Pancreas (tissue), 10 donors: ENCODE measurements around the gene PSMB2. TPM values are rescaled to one million over a fixed set of nuclear protein-coding genes. Genes with fewer than 3 reads are reported as not detected.

Source experiments
- ATAC-seq, 4 donors: fragments of 200-7000 bp; cut with Tn5 transposase; one replicate each; pipeline versions ENCODE4 v1.8.0 to v1.9.1; 2020; ENCODE audit warnings: mild to moderate bottlenecking in 4 of 4, moderate library complexity in 4 of 4
- DNase-seq, 6 donors: peaks; one replicate each; pipeline ENCODE4 v3.0.0-alpha.2; 2020
- FAIRE-seq: peaks from 2 replicates; lab custom pipeline; 2012; peaks lifted over from hg19 to GRCh38; lab: Jason Lieb, UNC
- H3K27ac ChIP-seq, 4 donors: fragments of 200-600 bp; sonication (generic); 1 replicate in 3 of 4; 2 replicates in 1 of 4; pipeline versions ENCODE4 v1.5.0 to v1.8.0; 2020
- H3K27me3 ChIP-seq, 4 donors: fragments of 200-600 bp; one replicate each; pipeline ENCODE4 v1.8.0; 2021
- H3K36me3 ChIP-seq, 3 donors: fragments of 200-600 bp; sonication (generic) in 1 of 3; one replicate each; pipeline versions ENCODE4 v1.5.0 to v1.8.0; 2020 to 2021
- H3K4me1 ChIP-seq, 3 donors: fragments of 200-600 bp; one replicate each; pipeline ENCODE4 v1.8.0; 2021
- H3K4me3 ChIP-seq, 4 donors: fragments of 200-600 bp; sonication (generic) in 2 of 4; one replicate each; pipeline versions ENCODE4 v1.5.0 to v1.8.0; 2020 to 2021
- H3K9me3 ChIP-seq, 4 donors: fragments of 200-600 bp; one replicate each; pipeline ENCODE4 v1.8.0; 2021
- WGBS, 2 donors: extraction: QIAGEN DNeasy Blood & Tissue Kit; methylation state at CpG; one replicate each; pipeline ENCODE4 v1.1.7; 2013; 5-methylcytosine and 5-hydroxymethylcytosine counted together
- intact Hi-C, 3 donors: fragments of 100-400 bp; cut with DNase I; formaldehyde crosslinking; loops; one replicate each; pipeline versions ENCODE4 v1.11.1 to v1.14.2; 2022
- polyA plus RNA-seq, 2 donors: library from polyadenylated mRNA; stranded (reverse); fragments of 200-250 nt; gene quantifications; one replicate each; pipeline ENCODE4 v1.2.3, GENCODE V29; 2013
- total RNA-seq, 6 donors: library from RNA; stranded (reverse); fragmentation: NEBNext Ultra II Directional in 4 of 6; extraction: Animal tissue kit (Norgen Biotek cat#: 25700) in 4 of 6; gene quantifications; one replicate each; pipeline versions ENCODE4 v1.2.1 to v1.2.4, GENCODE V29; 2021 to 2023
- TF ChIP-seq, protein P1 (sequence below), 4 donors: fragments of 200-600 bp; sonication (generic) in 3 of 4; IDR thresholded peaks; one replicate each; pipeline versions ENCODE4 v1.5.0 to v1.8.0; 2021; ENCODE audit warnings: antibody characterized with exemption in 4 of 4
- donor health status: healthy with polysubstance abuse.
- donor health status: DM: no; HTN: no; CAD: no; lungs with moderate emphysema.
- donor health status: DM: no; HTN: no; CAD: no.
- donor health status: control.
- donor health status: control.
- donor health status: Bipolar disorder and iron deficiency.
- donor health status: DM: yes; HTN: yes; CAD: no.
- donor health status: DM: no; HTN: no; CAD: no.
- donor health status: DM: no; HTN: no; CAD: no.
- donor health status: DM: yes; HTN: yes; CAD: no.

Gene PSMB2
- total and polyA plus RNA-seq, 8 donors: 13.2 to 24.2 (median 21.0) TPM

DNA sequence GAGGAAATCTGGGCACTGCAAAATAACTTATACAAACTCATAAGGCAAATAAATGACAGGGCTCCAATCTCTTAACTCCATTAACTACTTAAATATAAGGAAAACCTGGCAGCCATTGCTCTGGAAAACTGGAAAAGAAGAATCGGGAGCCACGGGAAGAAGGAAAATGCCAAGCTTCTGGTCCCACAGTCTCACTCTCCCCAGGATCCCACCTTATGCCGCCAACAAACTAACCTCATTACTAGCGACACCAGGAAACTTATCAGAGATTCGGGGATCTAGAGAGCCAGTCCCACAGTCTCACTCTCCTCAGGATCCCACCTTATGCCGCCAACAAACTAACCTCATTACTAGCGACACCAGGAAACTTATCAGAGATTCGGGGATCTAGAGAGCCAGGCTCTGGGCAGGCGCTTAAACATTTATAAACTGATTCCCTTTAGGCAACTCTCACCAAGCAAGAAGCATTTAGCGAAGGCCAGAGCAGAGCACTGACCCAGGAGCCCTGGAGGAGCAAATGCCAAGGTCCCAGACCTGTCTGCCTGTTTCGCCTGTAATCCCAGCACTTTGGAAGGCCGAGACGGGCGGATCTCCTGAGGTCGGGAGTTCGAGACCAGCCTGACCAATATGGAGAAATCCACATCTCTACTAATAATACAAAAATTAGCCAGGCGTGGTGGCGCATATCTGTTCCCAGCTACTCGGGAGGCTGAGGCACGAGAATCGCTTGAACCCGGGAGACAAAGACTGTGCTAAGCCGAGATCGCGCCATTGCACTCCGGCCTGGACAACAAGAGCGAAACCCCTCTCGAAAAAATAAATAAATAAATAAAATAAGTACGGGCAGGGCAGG, 720 bp downstream of the PSMB2 start:
- ATAC-seq: peak in 1 of 4 donors; percentile 1
- no peak for FAIRE-seq
- peak in 1 of 6 donors; percentile 19 for DNase-seq
- Histone ChIP-seq H3K27me3 (no peaks in the 10 kb centered on the region), H3K36me3 (no peaks in the 10 kb centered on the region), H3K4me3 (peak overlapping the region; percentile 57 to 80 (median 72)), H3K9me3 (no peaks in the 10 kb centered on the region), H3K4me1 (peaks cover 9 to 33% (median 31%) of the 10 kb centered on the region in 3 donors), H3K27ac (peak overlapping the region; percentile 63 to 95 (median 84))
- WGBS, 2 donors: 10 to 18% methylated on average over 29 of the region's 29 CpGs
- TF ChIP-seq, protein P1, sequence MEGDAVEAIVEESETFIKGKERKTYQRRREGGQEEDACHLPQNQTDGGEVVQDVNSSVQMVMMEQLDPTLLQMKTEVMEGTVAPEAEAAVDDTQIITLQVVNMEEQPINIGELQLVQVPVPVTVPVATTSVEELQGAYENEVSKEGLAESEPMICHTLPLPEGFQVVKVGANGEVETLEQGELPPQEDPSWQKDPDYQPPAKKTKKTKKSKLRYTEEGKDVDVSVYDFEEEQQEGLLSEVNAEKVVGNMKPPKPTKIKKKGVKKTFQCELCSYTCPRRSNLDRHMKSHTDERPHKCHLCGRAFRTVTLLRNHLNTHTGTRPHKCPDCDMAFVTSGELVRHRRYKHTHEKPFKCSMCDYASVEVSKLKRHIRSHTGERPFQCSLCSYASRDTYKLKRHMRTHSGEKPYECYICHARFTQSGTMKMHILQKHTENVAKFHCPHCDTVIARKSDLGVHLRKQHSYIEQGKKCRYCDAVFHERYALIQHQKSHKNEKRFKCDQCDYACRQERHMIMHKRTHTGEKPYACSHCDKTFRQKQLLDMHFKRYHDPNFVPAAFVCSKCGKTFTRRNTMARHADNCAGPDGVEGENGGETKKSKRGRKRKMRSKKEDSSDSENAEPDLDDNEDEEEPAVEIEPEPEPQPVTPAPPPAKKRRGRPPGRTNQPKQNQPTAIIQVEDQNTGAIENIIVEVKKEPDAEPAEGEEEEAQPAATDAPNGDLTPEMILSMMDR (IDR thresholded peaks at IDR 0.05): no peak
- intact Hi-C loops: no loop called here

DNA sequence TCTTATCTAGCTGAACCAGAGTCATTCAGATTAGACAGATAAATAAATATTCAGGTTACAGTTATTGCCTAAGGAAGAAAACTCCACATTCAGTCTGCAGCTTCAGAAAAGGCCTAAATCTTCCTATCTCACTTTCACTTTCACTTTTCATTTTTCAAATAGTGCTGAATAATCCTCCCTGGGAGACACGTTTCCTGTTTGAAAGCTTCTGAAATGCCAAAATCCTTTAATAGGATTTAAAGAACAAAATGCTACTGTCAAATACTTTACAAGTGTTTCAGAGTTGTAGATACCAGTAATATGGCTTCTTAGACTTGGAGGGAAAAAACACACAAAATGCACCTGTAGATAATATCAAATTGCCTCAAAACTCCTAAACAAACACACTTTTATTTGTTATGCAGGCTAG, 3.9 kb downstream of the PSMB2 start:
- H3K27me3 ChIP-seq: no peaks in the 10 kb centered on the region
- H3K36me3 ChIP-seq: peaks cover 0 to 21% (median 3%) of the 10 kb centered on the region in 3 donors
- H3K4me1 ChIP-seq: peaks cover 9 to 33% (median 31%) of the 10 kb centered on the region in 3 donors
- TF ChIP-seq, protein P1 (IDR thresholded peaks at IDR 0.05): no peak
- H3K9me3 ChIP-seq: no peaks in the 10 kb centered on the region
- intact Hi-C loops: no loop called here
- peak overlapping the region; percentile 4 to 72 (median 50) for H3K27ac ChIP-seq
- H3K4me3 ChIP-seq: peak overlapping the region in 2 of 4 donors; percentile 7
- WGBS, 2 donors: 0% methylated on average over 1 of the region's 1 CpG
- FAIRE-seq: no peak
- DNase-seq: no peak
- ATAC-seq: peak in 2 of 4 donors; percentile 29

DNA sequence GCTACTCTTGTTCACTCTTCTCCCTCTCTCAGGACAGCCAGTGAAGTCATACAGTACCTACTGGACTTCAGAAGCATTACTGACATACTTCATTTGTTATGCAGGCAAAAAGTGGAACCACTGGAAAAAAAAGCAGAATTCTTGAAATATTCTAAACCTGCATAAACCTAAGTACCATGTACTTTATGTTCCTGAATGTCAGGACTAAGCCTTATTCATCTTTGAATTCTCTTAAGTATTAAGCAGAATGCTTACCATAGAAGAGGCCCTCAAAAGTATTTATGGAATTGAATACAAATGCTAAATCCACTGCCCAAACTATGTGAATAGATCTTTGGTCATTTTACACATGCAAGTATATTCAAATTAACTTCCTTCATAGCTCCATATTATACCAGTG, 7.8 kb downstream of the PSMB2 start:
- DNase-seq (no peak), ATAC-seq (no peak), FAIRE-seq (no peak)
- H3K9me3 ChIP-seq: no peaks in the 10 kb centered on the region
- H3K36me3 ChIP-seq: peaks cover 0 to 42% (median 16%) of the 10 kb centered on the region in 3 donors
- H3K27me3 ChIP-seq: no peaks in the 10 kb centered on the region
- H3K4me1 ChIP-seq: peaks cover 9 to 30% (median 30%) of the 10 kb centered on the region in 3 donors
- TF ChIP-seq, protein P1 (IDR thresholded peaks at IDR 0.05): no peak
- no peak overlapping the region for H3K4me3 ChIP-seq
- intact Hi-C loops: no loop called here
- no peak overlapping the region for H3K27ac ChIP-seq

DNA sequence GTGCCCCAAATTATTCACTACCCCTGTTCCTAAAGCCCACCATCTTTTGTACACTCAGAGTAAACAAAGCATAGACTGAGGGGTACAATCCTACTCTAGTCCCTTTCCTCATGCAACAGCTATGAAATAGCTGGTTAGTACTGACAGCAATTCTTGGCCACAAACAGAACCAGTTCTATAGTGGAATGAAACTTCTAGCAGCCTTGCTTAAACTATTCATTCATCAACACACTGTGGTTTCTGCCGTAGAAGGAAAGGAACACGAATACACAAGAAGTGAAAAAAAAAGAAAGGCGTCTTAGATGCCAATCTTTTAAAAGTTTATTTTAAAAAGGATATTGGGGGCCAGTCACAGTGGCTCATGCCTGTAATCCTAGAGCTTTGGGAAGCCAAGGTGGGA, 9.9 kb downstream of the PSMB2 start:
- TF ChIP-seq, protein P1 (IDR thresholded peaks at IDR 0.05): no peak
- intact Hi-C loops: no loop called here
- no peak for ATAC-seq
- no peak overlapping the region for H3K27ac ChIP-seq
- H3K4me1 ChIP-seq: peaks cover under 1 to 11% (median 10%) of the 10 kb centered on the region in 3 donors
- H3K27me3 ChIP-seq: no peaks in the 10 kb centered on the region
- DNase-seq: no peak
- H3K9me3 ChIP-seq: no peaks in the 10 kb centered on the region
- H3K4me3 ChIP-seq: no peak overlapping the region
- WGBS, 2 donors: 88 to 96% methylated on average over 3 of the region's 3 CpGs
- FAIRE-seq: no peak
- peaks cover 0 to 42% (median 16%) of the 10 kb centered on the region in 3 donors for H3K36me3 ChIP-seq

DNA sequence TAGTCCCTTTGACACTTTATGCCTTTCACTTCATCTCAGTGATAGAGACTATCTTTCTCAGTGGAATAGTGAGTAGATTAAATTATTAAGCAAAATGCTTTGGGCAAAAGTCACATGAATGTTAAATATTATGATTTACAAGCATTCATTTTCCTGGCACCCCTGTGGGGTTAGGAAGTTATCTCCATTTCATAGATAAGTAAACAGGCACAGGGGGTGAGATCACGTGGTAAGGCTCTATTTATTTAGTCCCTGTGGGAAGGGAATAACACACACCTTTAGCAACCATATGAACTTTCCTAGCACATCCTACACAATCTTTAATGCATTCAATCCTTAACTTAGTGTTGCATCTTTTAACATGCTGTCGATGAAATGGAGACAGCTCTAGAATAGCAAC, 12.3 kb downstream of the PSMB2 start:
- TF ChIP-seq, protein P1 (IDR thresholded peaks at IDR 0.05): no peak
- Histone ChIP-seq H3K36me3 (peaks cover 0 to 32% (median 16%) of the 10 kb centered on the region in 3 donors), H3K9me3 (no peaks in the 10 kb centered on the region), H3K27me3 (no peaks in the 10 kb centered on the region), H3K4me3 (no peak overlapping the region), H3K4me1 (peaks cover 0 to 11% (median 10%) of the 10 kb centered on the region in 3 donors), H3K27ac (peak overlapping the region in 2 of 4 donors; percentile 18 to 54)
- intact Hi-C loops: no loop called here
- FAIRE-seq (no peak), ATAC-seq (peak; percentile 66 to 98 (median 80)), DNase-seq (peak in 2 of 6 donors; percentile 16 to 53)
- 26 to 30% methylated on average over 2 of the region's 2 CpGs for WGBS, 2 donors
